MCF 10A (cell line): Measurements from ENCODE around the gene ANKRD39. TPM values are rescaled to one million over a fixed set of nuclear protein-coding genes. Genes with fewer than 3 reads are reported as not detected.

Source experiments
- BruUV-seq: library from RNA; stranded (reverse); fragments of 400-500 nt; replicated peaks from 2 replicates; lab custom pipeline; 2021; lab: Mats Ljungman, UMichigan
- CTCF ChIA-PET: fragments of 300-600 bp; sonication (Branson Sonifier 250); formaldehyde crosslinking; extraction: SDS; loops from one replicate; lab custom pipeline; 2021; ENCODE audit warnings: antibody characterized with exemption, inconsistent platforms; lab: Yijun Ruan, JAX
- POLR2A ChIA-PET: fragments of 300-600, 350-650 bp; sonication (Branson Sonifier 250); formaldehyde crosslinking; extraction: SDS; loops from one replicate; lab custom pipeline; 2020; ENCODE audit warnings: antibody characterized with exemption, inconsistent platforms; lab: Yijun Ruan, JAX
- DNase-seq: peaks from one replicate; pipeline ENCODE4 v3.0.0-alpha.2; 2018; ENCODE audit not compliant: unreplicated experiment
- H3K27ac Mint-ChIP-seq: one replicate; pipeline ENCODE4 v1.8.0; 2022; ENCODE audit warnings: mild to moderate bottlenecking, low read depth, mixed read lengths; ENCODE audit not compliant: unreplicated experiment
- H3K27me3 Mint-ChIP-seq: one replicate; pipeline ENCODE4 v1.8.0; 2022; ENCODE audit warnings: mixed read lengths; ENCODE audit not compliant: insufficient read depth, unreplicated experiment
- H3K36me3 Mint-ChIP-seq: one replicate; pipeline ENCODE4 v1.8.0; 2022; ENCODE audit warnings: mild to moderate bottlenecking, moderate library complexity, mixed read lengths; ENCODE audit not compliant: insufficient read depth, unreplicated experiment
- H3K4me1 Mint-ChIP-seq: one replicate; pipeline ENCODE4 v1.8.0; 2022; ENCODE audit warnings: mixed read lengths; ENCODE audit not compliant: insufficient read depth, unreplicated experiment
- H3K4me3 Mint-ChIP-seq: one replicate; pipeline ENCODE4 v1.8.0; 2022; ENCODE audit warnings: mild to moderate bottlenecking, moderate library complexity, mixed read lengths; ENCODE audit not compliant: unreplicated experiment
- H3K9me3 Mint-ChIP-seq: one replicate; pipeline ENCODE4 v1.8.0; 2022; ENCODE audit warnings: mixed read lengths; ENCODE audit not compliant: unreplicated experiment
- CTCF ChIP-seq: fragments of 200-600 bp; IDR thresholded peaks from one replicate; pipeline ENCODE4 v1.8.0; 2022; ENCODE audit warnings: antibody characterized with exemption, mild to moderate bottlenecking; ENCODE audit not compliant: unreplicated experiment
- intact Hi-C: fragments of 100-400 bp; cut with micrococcal nuclease; formaldehyde crosslinking; loops from 2 replicates; pipeline ENCODE4 v1.14.1; 2022
- total RNA-seq: library from RNA; stranded (reverse); gene quantifications from 2 replicates; pipeline ENCODE4 v1.2.3, GENCODE V29; 2022

Gene ANKRD39
- total RNA-seq, 1 experiment from 2014 or later = 14.0 TPM

- Mint-ChIP-seq H3K4me3 (no peak overlapping the region), H3K9me3 (no peaks in the 10 kb centered on the region), H3K27ac (no peak overlapping the region), H3K36me3 (peaks cover 5% of the 10 kb centered on the region), H3K4me1 (no peaks in the 10 kb centered on the region), H3K27me3 (no peaks in the 10 kb centered on the region)
- TF ChIP-seq CTCF = no peak
- POLR2A ChIA-PET = interaction anchor here (0.7 kb wide), 1 partner anchor 22 kb away, joined by 3 read pairs; no protein-coding TSS in a partner anchor
- intact Hi-C loops = loop anchor here (10.0 kb wide), 1 partner anchor 75 kb away; no protein-coding TSS in a partner anchor
- CTCF ChIA-PET = interaction anchor here (0.6 to 3.1 kb wide), 2 partner anchors 9 to 210 kb away, joined by 3 to 16 read pairs; no protein-coding TSS in a partner anchor
- no TSS peak for BruUV-seq
- DNase-seq = no peak
These were observed 48.5 kb downstream of the ANKRD39 start for GRCh38 chr2:96809216-96809882.

- H3K36me3 Mint-ChIP-seq = peaks cover 5% of the 10 kb centered on the region
- TF ChIP-seq CTCF = no peak
- H3K9me3 Mint-ChIP-seq = no peaks in the 10 kb centered on the region
- no TSS peak for BruUV-seq
- ChIA-PET POLR2A (interaction anchor here (0.7 kb wide), 1 partner anchor 499 kb away, joined by 3 read pairs; no protein-coding TSS in a partner anchor), CTCF (interaction anchor here (0.6 to 3.1 kb wide), 2 partner anchors 8 to 24 kb away, joined by 3 to 16 read pairs; no protein-coding TSS in a partner anchor)
- no peak overlapping the region for H3K4me3 Mint-ChIP-seq
- no peak for DNase-seq
- intact Hi-C loops = loop anchor here (10.0 kb wide), 1 partner anchor 74 kb away; no protein-coding TSS in a partner anchor
- no peak overlapping the region for H3K27ac Mint-ChIP-seq
- H3K4me1 Mint-ChIP-seq = no peaks in the 10 kb centered on the region
- no peaks in the 10 kb centered on the region for H3K27me3 Mint-ChIP-seq
These were observed 49.5 kb downstream of the ANKRD39 start for GRCh38 chr2:96808176-96808837.

- no peaks in the 10 kb centered on the region for H3K27me3 Mint-ChIP-seq
- no peak for TF ChIP-seq CTCF
These were observed 50.7 kb downstream of the ANKRD39 start for GRCh38 chr2:96807127-96807471.

More at GRCh38 chr2:96807127-96807471, 50.7 kb downstream of the ANKRD39 start:
- Mint-ChIP-seq H3K9me3 (no peaks in the 10 kb centered on the region), H3K27ac (no peak overlapping the region), H3K4me1 (no peaks in the 10 kb centered on the region), H3K4me3 (no peak overlapping the region), H3K36me3 (peaks cover 5% of the 10 kb centered on the region)
- DNase-seq = no peak
- intact Hi-C loops = loop anchor here (10.0 kb wide), 1 partner anchor 72 kb away; no protein-coding TSS in a partner anchor
- ChIA-PET POLR2A (interaction anchor here (1.0 kb wide), 1 partner anchor 8 kb away, joined by 3 read pairs; no protein-coding TSS in a partner anchor), CTCF (interaction anchor here (0.6 to 1.5 kb wide), 4 partner anchors 45 to 210 kb away, joined by 3 to 5 read pairs (median 4); partner anchors contain the start of gene CNNM4)
- BruUV-seq = no TSS peak
